Dedifferentiated amniotic fluid mesenchymal stem cell (primary cell): ENCODE measurements around the gene TMEM181.
"Not testable (repeated sequence)": the region's sequence is repeated elsewhere in the genome, so short reads cannot be mapped to it uniquely, and the experiment has no call there.

ENCODE experiments used
- DNase-seq: peaks from one replicate; pipeline ENCODE4 v3.0.0-alpha.2; 2016; ENCODE audit errors: extremely low spot score

The TMEM181 gene

DNA sequence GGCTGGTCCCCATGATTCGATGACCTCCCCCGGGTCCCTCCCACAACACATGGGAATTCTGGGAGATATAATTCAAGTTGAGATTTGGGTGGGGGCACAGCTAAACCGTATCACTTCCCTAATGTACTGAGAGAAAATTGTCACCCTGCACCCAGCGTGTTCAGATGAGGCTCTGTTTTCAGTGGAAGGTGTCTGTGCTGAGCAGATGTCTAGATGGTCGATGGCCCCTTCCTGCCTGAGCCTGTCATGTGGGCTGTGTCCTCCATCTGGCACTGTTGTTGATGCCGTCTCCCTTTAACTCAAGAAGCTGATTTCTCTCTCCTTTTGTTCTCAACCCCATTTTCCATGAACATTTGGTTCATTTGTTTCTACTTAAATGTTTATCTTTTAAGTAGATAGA, 37.0 kb downstream of the TMEM181 start:
- no peak for DNase-seq

DNA sequence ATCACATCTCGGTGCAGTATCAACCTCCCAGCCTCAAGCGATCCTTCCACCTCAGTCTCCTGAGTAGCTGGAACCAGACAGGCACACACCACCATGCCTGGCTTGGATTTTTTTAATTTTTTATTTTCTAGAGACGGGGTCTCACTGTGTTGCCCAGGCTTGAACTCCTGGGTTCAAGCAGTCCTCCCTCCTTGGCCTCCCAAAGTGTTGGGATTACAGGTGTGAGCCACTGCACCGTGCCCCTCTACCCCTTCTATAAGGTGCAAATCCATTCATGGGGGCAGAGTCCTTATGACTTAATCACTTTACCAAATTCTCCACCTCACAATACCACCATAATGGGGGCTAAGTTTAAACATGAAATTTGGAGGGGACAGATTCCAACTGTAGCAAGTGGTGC, 37.7 kb downstream of the TMEM181 start:
- no peak for DNase-seq

DNA sequence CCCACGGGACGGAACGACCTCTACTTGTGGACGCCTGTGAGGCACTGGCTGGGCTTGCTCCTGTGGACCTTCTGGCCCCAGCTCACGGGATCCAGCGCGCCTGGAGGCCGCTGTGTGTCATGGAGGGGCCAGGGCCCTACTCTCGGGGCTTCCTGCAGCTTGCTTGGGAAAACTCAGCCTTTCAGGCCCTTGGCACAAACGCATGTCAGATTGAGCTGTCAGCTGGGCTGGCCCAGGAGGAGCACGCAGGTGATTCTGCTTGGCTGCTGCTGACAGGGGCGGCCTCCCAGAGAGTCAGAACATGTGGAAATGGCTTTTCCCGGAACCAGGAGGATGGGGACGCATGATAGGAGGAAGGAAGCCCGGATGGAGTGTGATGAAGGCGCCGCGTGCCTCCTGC, 39.7 kb downstream of the TMEM181 start:
- DNase-seq, result no peak

DNA sequence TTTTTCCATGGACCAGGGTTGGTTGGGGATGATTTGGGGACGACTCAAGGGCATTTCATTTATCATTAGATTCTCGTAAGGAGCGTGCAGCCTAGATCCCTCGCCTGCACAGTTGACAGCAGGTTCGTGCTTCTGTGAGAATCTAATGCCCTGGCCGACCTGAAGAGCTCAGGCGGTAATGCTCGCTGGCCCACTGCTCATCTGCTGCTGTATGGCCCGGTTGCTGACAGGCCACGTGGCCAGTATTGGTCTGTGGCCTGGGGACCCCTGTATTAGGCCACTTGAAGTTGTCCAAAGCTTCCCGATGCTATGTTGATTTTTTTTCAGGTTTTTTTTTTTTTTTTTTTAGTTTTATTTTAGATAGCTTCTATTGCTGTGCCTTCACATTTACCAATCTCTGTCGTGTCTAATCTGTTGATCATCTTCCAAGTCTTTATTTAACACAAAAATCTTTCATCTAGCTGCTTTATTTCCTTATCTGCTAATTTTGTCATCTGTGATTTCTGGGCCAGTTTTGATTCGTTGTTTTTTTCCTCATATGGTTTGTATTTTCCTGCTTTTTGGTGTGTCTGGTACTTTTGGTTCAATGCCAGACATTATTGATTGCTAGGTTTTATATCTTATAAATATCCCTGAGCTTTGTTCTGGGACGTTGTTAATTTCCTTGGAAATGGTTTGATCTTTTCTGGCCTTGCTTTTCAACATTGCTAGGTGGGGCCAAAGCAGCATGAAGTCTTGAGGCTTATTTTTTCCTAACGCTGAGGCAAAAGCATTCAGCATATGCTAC, 43.6 kb downstream of the TMEM181 start:
- DNase-seq, result no peak

DNA sequence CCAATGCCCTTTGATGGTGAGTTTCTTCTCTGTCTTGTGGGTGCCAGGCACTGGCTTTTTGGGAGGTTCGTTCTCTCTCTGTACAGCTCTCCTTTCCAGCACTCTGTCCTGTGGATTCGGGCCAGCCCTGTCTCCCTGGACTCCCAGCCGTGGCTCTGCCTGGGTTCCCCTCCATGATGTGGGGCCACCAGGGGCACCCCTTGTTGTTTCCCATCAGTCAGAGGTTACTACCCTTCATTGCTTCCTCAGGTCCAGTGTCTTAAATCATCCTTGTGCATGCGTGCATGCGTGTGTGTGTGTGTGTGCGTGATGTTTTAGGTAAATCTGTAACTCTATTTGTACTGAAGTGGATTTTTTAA, 44.1 kb downstream of the TMEM181 start:
- DNase-seq, result no peak

DNA sequence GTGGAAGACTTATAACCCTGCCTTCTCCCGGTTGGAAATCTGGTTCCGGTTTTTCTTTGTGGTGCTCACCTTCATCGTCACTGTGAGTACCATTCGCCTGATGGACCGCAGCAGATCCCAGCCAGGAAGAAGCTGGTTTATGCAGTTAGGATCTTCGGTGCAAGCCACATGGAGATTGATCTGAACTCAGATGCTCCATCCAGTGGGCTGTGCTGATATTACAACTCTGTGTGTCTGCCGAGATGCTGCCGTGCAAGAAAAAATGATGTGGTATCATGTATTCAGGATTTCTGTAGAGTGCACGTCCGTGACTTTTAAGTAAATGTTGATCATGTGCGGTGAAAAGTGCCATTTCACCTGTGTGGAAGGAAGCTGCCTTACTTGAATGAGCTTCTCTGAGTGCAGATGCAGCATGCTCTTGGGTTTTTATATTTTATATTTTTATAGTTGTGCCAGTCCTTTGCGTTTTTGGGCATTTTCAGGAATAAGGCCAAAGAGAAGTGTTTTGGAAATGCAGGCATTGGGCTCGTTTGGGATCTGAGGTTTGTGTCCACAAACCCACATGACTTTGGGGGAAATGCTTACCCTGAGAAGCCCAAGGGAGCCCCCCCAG, 45.5 kb downstream of the TMEM181 start:
- peak; percentile 68 for DNase-seq

DNA sequence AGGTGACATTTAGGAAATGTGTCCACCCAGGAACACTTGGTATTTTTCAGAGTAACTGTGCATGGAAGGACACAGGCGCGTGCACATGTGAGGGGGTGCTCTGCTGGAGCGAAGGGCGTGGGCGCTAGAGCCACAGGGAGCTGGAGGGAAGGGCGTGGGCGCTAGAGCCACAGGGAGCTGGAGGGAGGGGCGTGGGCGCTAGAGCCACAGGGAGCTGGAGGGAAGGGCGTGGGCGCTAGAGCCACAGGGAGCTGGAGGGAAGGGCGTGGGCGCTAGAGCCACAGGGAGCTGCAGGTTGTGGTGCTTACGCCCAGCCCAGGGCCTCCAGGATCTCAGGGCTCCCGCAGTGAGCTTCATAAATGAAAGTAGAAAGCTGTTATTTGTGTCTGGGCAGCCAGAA, 46.1 kb downstream of the TMEM181 start:
- DNase-seq, result not testable (repeated sequence)

DNA sequence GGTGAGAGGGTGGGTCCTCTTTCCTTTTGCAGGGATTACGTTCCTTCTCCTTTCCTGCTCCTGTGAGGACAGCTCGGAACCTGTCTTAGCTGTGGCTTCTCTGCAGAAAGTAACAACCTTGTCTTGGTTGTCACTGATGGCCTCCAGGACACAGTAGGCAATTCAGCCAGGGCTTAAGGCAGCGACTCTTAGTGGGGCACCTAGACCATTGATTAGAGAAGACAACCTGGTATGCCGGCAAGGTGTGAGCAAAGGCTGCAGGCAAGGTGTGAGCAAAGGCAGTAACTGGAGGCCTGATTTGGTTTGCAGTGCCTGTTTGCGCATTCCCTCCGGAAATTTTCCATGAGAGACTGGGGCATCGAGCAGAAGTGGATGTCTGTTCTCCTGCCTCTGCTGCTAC, 47.0 kb downstream of the TMEM181 start:
- DNase-seq, result no peak

DNA sequence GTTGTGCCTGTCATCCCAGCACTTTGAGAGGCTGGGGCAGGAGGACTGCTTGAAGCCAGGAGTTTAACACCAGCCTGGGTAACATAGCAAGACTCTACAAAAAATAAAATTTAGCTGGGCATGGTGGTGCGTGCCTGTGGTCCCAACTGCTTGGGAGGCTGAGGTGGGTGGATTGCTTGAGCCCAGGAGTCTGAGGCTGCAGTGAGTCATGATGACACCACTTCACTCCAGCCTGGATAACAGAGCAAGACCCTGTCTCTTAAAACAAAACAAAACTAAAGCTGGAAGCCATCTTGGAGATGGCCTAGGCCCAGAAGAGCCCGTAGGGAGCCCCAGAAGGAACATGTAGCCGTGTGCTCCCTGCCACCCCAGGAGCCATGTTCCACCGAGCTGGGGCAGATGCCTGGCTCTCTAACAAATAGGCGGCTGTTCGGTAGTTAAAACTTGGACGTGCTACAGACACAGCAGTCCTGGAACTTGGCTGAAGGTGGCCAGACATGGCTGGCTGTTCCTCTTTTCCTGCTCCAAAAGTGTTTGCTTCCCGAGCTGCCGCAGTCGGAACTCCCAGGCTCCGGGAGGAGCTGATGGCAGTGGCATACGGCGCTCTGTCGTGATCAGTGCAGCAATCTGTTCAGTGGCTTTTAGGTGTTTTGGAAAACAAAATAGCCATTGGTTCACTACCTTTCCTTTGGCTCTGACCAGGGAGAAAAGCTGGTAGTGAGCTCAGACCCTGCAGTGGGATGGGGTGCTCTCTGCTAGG, 47.7 kb downstream of the TMEM181 start:
- no peak for DNase-seq

DNA sequence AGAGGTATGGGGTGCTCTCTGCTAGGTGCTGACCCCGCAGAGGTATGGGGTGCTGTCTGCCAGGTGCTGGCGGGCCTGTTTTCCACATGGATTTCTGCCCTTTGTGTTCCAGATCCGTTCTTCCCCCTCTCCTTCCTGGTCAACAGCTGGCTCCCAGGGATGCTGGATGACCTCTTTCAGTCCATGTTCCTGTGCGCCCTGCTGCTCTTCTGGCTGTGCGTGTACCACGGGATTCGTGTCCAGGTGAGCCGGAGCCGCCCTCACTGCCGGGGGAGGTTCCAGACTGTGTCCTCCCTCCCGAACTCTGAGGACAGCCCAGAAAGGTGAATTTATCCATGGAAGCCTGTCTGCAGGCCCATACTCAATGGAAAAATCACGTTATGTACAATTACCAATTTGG, 48.3 kb downstream of the TMEM181 start:
- no peak for DNase-seq

DNA sequence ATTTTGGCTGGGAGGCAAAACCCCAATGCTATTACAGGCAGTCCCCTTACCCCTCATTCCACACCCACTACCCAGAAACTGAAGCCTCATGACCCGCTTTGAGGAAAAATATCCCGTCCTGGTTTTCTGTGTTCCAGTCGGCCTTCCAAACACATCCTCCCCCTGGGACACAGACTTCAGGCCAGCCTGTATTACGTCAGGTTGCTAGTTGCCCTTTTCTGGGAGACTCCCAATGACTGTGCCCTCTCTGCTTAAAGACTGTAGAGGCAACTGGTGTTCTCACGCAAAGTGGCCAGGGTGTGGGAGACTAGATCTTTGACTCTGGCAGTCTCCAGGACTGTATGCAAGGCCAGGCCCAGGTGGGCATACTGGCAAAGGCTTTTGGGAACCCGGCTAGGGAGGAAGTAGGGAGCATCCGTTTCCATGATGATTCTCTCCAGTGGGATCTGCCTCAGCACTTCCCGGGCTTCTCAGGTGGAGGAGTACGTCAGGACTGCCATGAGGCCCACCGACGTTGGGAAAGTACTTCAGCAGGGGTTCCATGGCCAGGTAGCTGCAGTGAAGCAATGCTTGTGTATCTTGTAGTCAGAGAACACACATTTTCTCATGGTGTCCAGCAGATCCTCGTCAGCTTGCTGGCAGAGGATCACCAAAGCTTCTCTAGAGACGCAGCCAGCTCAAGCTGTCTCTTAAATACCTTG, 49.7 kb downstream of the TMEM181 start:
- no peak for DNase-seq

DNA sequence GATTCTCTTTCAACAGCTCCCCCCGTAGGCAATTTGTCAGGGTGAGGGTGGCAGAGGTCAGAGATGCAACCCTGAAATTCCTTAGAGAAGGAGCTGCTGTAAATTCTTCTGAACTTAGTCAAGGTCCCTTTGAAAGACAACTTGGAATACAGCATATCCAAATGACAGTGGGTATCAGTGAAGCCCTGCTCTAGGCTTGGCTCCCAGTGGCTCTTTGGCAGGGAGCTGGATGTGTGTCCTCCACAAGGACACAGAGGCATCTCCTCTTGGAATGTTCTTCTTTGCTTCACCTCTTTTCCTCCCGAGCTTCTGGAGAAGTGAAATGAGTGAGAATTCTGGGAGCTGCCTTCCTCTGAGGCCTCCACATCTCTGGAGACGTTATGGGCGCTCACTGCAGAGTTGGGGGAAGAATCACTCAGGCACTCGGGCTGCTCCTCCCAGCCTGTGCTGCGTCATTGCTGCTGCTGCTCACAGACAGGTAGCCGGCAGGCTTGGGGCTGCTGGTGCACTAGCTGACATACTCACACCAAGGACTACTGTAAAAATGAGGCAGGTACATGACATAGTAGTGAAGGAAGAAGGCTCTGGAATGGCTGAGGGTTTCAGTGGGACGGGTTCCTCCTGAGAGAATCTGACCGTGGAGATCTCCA, 50.6 kb downstream of the TMEM181 start:
- DNase-seq, result no peak

DNA sequence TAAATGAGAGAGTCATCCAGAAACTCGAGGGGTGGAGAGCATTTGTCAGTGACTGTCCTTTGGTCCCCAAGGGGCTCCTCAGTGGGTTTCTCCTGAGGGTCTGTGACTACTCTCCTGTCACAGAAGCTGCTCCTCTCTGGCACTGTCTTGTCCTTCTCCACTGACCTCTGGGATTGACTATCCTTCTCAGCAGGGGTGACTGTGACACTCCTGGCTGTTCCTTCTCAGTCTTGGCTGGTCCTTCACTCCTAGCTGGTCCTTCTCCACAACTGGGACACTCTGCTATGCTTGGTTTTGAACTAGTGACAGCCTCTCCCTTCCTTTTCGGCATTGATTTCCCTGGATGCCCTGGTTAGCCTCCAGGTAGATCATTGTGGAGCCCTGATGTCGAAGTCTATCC, 51.1 kb downstream of the TMEM181 start:
- DNase-seq, result no peak

DNA sequence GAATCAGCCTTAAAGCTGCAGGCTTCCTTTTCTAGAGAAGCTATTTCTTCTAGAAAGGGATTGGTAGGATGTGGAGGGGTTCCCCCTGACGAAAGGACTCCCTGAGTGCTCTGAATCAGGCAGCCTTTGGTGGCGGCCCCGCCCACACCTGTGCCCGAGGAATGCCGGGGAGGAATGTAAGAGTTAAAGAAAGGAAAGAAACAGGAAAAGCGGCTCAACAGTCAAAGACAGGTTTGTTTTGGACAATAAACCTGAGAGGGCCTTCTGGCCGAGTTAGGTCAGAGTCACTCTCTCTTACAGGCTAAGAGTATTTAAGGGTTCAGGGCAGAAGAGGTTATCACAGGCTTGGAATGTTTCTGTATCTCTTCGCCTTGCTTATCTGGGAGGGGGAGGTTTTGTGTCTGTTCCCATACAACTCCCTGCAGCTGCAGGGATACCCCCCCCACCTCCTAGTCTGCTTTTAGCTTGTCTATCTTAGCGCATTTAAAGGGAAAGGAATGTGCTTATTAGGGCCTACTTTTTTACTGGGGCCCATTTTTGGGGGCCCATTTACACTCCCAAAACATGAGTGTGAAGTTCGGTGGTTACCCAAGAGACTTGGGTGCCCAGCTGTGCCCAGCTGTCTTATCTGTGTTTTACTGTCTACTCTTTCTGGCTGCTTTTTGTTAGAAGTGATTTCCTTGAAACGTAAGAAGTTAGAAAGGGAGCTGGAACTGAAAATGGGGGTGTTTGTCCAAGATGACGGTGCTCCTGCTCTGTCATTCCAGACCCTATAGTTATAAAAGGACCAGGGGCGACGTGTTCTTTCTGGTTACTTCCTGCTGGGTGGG, 51.9 kb downstream of the TMEM181 start:
- DNase-seq, result no peak

DNA sequence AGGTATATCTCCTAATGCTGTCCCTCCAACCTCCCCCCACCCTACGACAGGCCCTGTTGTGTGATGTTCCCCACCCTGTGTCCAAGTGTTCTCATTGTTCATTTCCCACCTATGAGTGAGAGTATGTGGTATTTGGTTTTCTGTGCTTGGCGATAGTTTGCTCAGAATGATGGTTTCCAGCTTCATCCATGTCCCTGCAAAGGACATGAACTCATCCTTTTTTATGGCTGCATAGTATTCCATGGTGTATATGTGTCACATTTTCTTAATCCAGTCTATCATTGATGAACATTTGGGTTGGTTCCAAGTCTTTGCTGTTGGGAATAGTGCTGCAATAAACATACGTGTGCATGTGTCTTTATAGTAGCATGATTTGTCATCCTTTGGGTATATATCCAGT, 54.7 kb downstream of the TMEM181 start:
- not testable (repeated sequence) for DNase-seq

DNA sequence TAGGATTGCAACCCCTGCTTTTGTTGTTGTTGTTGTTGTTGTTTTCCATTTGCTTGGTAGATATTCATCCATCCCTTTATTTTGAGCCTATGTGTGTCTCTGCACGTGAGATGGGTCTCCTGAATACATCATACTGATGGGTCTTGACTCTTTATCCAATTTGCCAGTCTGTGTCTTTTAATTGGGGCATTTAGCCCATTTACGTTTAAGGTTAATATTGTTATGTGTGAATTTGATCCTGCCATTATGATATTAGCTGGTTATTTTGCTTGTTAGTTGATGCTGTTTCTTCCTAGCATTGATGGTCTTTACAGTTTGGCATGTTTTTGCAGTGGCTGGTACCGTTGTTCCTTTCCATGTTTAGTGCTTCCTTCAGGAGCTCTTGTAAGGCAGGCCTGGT, 58.4 kb downstream of the TMEM181 start:
- DNase-seq, result not testable (repeated sequence)

DNA sequence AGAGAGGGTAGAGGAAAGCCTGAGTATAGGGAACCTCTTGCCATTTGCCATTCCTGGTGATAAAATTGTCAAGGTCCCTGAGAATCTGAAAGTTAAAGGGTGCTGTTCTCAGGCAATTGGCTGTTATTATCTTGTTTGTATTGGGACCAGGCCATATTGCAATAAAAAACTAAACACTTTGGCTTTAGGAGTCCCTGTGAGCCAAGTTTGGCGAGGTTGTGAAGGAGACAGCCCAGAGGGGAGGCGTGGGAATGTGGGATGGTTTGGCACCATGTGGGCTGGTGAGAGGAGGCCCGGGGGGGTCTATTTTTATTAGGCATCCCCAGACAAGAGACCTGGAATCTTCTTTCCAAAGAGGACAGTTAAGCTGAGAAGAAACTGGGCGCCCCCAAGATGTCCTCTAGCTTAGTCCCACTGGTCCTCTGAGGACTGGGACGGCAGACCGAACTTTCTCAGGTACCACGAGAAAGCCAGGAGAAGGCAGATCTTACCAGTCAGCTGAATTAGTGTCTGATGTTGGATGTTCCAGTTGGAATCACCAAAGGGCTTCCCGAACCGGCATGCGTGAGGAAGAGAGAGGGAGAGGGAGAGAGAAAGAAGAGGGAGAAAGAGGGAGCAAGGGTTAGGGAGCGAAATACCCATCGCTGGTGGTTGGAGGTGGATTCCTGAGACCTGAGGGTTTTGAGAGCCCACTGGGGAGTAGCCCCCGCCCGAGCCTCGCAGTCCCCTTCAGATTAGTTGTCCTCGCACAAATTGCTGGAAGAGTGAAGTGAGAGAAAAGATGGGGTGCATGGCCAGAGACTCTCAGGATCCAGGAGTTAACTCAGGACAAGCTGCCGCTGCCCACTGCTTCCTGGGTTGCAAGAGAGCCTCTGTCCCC, 60.3 kb downstream of the TMEM181 start:
- no peak for DNase-seq

DNA sequence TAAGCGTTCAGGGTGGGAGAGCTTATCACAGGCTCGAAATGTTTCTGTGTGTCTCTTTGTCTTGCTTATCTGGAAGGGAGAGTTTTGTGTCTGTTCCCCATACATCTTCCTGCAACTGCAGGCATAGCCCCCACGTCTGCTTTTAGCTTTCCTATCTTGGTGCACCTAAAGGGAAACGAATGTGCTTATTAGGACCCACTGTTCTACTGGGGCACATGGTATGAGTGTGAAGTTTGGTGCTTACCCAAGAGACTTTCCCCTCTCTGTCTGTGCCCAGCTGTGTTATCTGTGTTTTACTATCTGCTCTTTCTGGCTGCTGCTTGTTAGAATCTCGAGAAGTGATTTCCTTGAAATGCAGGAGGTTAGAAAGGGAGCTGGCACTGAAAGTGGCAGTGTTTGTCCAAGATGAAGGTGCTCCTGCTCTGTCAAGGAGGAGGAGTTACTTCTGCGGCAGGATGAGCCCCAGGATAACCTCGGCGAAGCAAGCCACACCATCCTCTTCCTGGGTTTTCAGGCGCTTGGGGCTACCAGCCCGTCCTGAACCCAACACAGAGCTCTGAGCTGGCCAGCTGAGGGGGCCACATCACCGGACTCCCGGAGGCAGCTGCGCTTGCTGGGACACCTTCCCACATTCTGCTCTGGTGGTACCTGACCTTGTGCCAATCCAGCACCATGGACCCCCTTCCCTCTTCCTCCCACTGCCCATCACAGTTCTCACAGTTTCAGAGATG, 61.2 kb downstream of the TMEM181 start:
- DNase-seq, result no peak
